GM10248 (cell line): ENCODE data around the gene ZNF665.

ENCODE experiments used
- CTCF ChIA-PET: fragments of 300-600 bp; sonication (Branson Sonifier 250); formaldehyde crosslinking; extraction: SDS; loops from one replicate; lab custom pipeline; 2021; ENCODE audit warnings: antibody characterized with exemption; lab: Yijun Ruan, JAX
- POLR2A ChIA-PET: fragments of 350-650 bp; sonication (Branson Sonifier 250); formaldehyde crosslinking; extraction: SDS; loops from one replicate; lab custom pipeline; 2020; ENCODE audit warnings: antibody characterized with exemption; lab: Yijun Ruan, JAX
- DNase-seq: peaks from one replicate; pipeline ENCODE4 v3.0.0; 2012; ENCODE audit errors: extremely low spot score
- TF ChIP-seq, protein P1 (sequence below): IDR thresholded peaks from 2 replicates; pipeline ENCODE4 v1.5.1; 2012; ENCODE audit warnings: mild to moderate bottlenecking, low read depth; ENCODE audit errors: extremely low read depth, missing control alignments, control extremely low read depth

ZNF665 gene

GRCh38 chr19:53158119-53158656, 35.0 kb downstream of the ZNF665 start:
- DNase-seq = peak; percentile 30
- TF ChIP-seq, protein P1, sequence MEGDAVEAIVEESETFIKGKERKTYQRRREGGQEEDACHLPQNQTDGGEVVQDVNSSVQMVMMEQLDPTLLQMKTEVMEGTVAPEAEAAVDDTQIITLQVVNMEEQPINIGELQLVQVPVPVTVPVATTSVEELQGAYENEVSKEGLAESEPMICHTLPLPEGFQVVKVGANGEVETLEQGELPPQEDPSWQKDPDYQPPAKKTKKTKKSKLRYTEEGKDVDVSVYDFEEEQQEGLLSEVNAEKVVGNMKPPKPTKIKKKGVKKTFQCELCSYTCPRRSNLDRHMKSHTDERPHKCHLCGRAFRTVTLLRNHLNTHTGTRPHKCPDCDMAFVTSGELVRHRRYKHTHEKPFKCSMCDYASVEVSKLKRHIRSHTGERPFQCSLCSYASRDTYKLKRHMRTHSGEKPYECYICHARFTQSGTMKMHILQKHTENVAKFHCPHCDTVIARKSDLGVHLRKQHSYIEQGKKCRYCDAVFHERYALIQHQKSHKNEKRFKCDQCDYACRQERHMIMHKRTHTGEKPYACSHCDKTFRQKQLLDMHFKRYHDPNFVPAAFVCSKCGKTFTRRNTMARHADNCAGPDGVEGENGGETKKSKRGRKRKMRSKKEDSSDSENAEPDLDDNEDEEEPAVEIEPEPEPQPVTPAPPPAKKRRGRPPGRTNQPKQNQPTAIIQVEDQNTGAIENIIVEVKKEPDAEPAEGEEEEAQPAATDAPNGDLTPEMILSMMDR = no peak
- POLR2A ChIA-PET = interaction anchor here (0.7 kb wide), 1 partner anchor 308 kb away, joined by 5 read pairs; no protein-coding TSS in a partner anchor
- CTCF ChIA-PET = interaction anchor here (0.6 to 1.0 kb wide), 2 partner anchors 315 to 422 kb away, joined by 3 read pairs; no protein-coding TSS in a partner anchor

DNA sequence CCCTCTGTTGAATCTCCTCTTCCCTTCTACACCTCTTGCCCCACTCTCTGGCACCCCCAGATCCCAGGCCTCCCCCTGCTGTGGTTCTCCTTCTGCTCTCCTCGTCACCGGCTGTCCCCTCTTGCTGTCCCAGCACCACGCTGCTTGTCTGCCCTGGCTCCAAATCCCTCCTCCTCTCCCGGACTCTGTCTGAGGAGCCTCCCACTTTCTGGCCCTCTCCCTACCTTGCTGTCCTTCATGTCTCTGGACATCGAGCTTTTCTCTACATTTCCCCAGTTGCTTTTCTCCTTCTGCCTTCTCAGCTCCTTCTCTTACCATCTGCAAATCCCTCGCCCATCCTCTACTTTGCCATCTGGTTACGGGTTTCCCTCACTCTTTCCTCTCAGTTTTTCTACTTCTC, 35.5 kb downstream of the ZNF665 start:
- POLR2A ChIA-PET = interaction anchor here (0.7 kb wide), 1 partner anchor 307 kb away, joined by 5 read pairs; no protein-coding TSS in a partner anchor

DNA sequence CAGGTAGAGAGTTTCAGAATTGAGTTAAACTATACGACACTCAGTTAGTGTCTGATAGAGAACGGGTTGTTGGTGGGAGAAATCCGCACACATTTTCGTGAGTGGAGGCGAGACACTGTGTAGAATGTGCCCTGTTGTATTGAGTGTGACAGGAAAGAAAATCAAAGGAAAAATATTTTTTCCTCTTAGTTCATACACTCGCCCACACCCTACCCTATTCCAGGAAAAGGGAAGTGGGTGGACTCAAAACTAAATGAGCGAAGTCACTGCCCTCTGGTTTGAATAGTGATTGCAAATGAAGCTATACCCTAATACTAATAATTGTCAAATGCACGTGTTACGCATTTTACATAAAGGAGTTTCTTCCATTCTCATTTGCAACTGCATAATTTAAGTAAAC, 36.3 kb downstream of the ZNF665 start:
- no peak for DNase-seq
- ChIA-PET CTCF (no interaction called here), POLR2A (no interaction called here)
- TF ChIP-seq, protein P1 = no peak

More for the DNA sequence above, 35.5 kb downstream of the ZNF665 start:
- no peak for DNase-seq
- TF ChIP-seq, protein P1 = no peak
- CTCF ChIA-PET = no interaction called here

GRCh38 chr19:53147645-53148044, 45.5 kb downstream of the ZNF665 start:
- ChIA-PET CTCF (no interaction called here), POLR2A (no interaction called here)
- TF ChIP-seq, protein P1 = no peak
- DNase-seq = no peak

GRCh38 chr19:53140351-53140750, 52.8 kb downstream of the ZNF665 start:
- ChIA-PET POLR2A (no interaction called here), CTCF (no interaction called here)
- DNase-seq = no peak
- TF ChIP-seq, protein P1 = no peak

GRCh38 chr19:53136432-53136831, 56.7 kb downstream of the ZNF665 start:
- CTCF ChIA-PET = no interaction called here
- POLR2A ChIA-PET = no interaction called here
- DNase-seq = no peak
- TF ChIP-seq, protein P1 = no peak
